ENCODE results near the gene NFAT5.
"Not testable (repeated sequence)": the region's sequence is repeated elsewhere in the genome, so short reads cannot be mapped to it uniquely, and the experiment has no call there.

NFAT5 gene

DNA sequence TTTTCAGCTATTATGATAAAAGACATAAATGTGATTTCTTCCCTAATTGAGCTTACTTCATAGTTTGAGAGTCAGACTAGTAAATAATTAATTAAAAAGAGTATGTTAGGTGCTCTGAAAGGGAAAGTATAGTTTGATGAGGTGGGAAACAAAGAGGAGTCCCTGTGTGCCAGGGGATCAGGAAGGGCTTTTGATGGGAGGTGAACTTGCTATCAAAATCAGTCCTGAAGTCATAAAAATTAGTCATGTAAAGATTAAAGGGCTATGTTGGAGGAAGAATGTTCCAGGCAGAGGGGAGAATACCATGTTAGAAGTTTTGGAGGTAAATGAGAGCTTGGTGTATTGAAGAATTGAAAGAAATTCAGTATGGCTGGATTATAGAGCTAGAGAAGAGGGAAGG is 31.0 kb downstream of the NFAT5 start:
- DNase-seq: no peak

DNA sequence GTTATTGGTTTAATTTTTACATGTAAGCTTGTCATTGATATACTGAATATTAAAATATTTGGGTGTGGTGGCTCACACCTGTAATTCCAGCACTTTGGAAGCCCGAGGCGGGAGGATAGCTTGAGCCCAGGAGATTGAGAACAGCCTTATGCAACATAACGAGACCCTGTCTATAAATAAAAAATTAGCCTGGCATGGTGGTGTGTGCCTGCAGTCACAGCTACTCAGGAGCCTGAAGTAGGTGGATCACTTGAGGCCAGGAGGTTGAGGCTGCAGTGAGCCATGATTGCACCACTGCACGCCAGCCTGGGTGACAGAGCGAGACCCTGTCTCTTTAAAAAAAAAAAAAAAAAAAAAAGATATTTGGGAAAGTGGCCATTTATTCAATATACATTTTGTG is 32.3 kb downstream of the NFAT5 start:
- DNase-seq: no peak

DNA sequence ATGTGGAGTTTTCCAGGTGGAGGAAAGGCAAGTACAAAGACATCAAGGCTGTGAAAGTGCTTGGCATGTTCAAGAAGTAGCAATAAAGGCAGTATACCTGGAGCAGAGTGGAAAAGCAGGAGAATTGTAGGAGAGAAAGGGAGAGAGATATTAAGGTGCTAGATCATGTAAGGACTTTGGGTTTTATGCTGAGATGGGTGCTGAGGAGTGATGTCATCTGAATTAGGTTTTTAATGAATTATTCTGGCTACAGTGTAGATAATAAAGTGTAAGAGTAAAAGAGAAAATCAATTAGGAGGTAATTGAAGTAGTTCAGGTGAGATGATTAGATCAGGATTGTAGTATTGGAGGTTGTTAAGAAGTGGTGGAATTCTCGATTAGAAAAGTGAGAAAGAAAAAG is 34.0 kb downstream of the NFAT5 start:
- DNase-seq: no peak

DNA sequence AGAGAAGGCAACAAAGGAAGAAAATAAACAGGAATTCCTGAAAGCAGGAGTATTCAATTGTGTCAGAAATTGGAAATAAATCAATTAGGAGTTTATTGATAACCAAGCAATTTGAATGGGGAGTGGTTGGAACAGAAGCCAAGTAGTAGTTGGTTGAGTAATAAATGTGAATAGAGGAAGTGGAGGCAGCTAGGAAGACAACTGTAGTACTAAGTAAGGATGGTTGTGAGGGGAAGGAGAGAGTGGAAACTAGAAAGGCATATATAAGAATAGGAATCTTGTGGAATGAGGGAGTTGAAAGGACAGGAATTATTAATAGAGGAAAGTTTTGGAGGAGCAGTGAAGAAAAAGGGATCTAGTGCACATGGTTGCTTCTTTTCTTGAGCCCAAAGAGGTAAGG is 34.4 kb downstream of the NFAT5 start:
- no peak for DNase-seq

DNA sequence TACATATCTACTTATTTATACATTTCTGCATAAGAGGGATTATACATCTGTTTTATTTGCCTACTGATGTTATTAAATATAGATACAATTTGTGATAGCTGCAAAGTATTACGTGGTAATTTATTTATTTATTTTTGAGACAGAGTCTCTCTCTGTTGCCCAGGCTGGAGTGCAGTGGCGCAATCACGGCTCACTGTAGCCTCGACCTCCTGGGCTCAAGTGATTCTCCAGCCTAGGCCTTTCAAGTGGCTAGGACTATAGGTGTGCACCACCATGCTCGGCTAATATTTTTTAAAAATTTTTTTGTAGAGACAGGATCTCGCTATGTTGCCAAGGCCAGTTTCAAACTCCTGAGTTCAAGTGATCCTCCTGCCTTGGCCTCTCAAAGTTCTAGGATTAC is 35.5 kb downstream of the NFAT5 start:
- DNase-seq: no peak

DNA sequence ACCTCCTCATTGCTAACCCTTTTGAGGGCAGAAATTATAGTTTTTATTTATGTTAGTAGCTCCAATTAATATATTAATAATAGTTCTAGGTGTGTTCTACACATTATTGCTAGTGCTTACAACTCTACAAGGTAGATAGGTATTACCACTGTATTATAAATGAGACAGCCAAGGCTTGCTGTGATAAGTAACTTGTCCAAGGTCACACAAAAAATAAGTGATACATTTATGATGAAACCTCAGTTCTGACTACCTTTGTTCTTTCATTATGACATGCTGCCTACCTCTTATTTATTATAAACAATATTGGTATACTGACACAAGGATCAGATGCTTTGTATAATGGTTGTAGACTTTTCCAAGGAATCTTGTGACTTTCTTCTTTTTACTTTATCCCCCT is 41.2 kb downstream of the NFAT5 start:
- DNase-seq: no peak

DNA sequence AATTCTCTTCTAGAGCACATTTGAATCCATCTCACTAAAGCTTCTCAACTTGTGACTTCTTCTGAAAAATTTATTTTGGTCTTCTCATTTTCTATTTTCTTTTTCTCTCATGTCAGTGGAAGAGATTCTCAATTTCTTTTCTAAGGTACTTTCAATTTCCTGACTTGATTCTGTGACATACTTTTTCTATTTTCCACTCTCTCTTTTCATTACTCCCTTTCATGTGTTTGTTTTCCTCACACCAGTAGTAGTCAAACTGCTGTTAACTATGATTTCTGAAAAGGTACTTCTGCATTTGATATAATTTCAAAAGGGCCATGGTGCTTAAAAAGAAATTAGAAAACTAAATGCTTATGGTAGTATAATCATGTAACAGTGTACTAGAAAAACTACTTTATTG is 41.9 kb downstream of the NFAT5 start:
- no peak for DNase-seq

DNA sequence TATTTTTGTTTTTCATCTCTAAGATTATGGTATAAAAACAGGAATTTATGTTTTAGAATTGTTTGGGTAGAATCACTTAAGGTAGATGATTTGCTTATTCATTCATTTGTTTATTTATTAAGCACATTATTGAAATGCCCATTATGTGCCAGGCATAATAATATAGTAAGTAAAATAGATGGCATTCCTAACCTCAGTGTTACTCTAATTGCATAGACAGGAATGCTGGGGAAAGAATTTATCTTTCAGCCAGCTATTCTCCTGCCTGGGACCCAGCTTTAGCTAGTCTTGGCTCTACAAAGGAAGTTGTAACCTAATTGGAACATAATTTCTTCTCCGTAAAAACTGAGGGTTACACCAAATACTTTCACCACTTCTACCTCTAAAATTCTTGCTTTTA is 44.6 kb downstream of the NFAT5 start:
- no peak for DNase-seq

DNA sequence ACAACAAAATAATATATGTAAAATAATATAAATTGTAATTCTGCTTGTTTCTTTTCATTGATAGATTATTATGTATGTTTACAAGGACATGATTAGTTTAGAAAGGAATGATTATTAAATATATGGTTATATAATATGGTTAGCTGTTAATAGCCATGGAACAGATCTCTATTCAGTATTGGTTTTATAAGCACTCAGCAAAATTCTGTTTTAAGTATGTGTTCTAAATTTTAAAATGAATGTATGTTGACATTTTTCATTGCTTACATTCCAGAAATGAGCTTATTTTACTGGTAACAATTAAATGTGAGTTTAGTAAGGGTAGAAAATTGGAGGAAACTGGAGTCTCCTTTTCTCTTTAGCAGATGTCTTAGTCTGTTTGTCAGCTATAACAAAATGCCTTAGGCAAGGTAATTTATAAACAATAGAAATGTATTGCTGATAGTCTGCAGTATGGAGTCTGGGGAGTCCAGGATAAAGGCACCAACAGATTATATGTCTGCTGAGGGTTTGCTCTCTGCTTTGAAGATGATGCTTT is 45.4 kb downstream of the NFAT5 start:
- no peak for DNase-seq

DNA sequence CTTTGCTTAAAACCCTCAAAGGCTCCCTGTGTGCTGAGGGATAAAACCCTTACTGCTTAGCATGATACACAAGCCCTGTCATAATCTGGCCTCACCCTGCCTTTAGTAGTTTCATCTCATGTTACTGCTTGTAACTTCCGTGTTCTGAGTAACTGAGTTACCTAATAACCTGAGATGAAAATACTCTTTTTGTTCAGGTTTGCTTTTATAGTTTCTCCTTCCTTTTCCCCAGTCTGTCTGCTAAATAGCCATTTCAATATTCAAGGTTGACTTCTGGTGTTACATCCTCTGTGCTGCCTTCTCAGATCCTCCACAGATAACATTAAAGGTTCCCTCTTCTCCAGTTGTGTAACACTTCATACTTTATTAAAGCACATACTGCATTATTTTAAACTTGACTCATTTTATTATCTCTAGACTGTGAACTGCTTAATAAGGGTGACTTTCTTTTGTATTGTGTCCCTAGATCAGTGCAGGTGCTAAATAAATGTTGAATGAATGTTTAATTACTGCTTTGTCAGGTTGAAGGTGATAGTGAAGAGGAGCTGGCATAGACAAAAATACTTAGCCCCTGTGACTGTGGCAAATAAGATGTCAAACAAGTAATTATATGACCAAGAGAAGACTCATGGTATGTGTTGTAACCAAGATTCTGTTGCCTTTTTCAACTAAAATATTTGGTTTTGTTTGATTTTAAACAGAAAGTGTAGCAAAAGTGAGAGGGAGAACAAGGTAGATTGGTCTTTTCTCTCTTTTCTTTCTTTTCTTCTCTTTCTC is 47.8 kb downstream of the NFAT5 start:
- no peak for DNase-seq

DNA sequence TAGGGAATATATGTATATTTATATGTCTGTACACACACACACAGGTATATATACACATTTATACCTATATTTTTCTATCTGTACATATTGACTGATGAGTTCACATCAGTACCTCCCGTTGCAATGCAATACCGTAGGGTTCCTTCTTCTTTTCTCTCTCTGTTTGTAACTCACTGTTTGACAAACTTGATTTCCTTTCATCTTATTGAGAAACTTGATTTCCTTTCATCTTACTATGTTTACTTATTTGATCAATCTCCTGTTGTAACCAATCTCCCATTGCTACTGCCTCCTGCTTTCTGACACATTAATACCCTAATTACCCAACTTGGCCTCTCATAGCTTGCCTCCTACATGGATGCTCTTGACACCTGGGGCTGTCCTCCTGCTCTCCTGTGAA is 49.8 kb downstream of the NFAT5 start:
- DNase-seq: no peak

DNA sequence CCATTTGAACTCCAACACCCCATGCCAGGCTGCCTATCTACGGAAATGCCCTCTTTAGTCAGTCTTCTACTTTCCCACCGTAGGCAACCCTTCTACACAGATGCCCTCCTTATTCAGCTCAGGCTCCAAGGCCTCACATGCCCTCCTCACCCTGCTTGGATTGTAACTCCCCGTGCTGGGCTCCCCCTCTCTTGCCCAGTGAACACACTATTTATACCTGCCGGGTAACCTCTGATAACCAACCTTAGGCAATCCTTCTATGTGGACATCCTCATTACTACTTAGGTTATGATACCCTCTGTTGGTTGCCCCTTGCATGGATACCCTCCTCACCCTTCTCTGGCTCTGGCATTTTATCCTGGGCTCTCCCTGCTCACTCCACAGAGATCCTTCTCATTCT is 50.3 kb downstream of the NFAT5 start:
- no peak for DNase-seq

DNA sequence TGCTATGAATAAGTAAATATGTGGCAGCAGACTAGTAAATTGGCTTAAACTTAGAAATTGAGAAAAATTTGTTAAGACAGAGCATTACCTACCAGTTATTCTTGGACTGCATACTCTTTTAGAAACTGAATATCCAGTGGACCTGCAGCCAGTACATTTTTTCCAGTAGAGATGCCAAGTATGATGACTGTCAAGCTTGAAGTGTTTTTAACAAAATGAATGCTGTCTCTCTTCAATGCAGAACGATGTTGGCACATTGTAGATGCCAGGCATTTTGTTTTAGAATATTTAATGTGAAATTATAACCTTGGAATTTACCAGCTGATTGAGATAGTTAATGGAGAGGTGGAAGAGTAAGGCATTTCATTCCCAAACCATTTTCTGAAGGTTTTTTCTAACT is 52.5 kb downstream of the NFAT5 start:
- DNase-seq: peak; percentile 39

DNA sequence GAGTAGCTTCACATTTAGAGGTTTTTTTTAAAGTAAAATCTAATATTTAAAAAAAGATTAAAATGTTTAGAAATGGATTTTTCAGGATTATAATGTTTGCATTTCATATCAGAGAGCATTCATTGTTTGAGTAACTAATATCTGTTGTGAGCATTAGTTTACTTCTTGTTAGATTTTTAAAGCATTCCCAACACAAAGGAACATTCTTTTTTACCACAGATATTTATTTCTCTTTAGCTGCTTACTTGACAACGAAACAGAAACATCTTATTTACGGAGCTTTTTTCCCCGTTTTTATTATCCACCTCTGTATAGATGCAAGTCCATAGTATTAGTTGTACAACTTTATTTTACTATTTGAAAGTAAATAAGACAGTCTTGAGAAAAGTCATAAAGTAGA is 53.0 kb downstream of the NFAT5 start:
- no peak for DNase-seq

DNA sequence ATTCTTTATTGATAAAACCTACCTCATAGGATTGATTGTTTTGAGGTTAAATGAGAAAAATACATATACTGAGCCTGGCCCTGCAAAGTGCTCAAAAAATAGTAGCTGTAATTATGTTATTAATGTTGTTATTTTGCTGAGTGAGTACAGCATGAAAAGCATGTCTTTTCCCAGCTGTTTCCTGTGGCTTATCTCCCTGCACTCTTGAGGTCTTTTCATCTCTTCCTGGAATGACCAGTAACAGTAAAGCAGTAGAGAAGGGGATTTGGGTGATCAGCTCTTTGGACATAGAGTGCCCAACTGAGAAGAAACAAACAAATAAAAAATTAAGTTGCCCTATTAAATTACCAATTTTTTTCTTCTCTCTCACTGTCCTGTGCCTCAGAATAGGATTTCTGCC is 53.7 kb downstream of the NFAT5 start:
- DNase-seq: no peak

DNA sequence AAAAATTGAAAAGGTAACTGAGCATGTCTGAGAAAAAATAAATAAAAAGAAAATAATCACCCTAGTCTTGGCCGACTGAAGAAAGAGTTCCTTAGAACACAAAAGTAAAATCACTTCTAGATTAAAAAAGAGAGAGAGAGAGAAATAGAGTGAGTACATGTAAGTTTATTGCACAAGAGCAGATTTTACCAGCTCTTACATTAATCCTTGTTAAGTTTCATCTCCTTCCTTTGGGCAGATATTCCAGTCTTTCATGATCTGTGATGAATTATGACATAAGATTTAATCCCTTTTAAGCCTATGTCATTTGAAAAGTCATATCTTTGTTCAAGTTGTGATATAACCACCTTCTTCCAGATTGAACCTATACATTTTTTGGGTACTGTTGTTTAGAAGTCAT is 54.8 kb downstream of the NFAT5 start:
- DNase-seq: no peak

DNA sequence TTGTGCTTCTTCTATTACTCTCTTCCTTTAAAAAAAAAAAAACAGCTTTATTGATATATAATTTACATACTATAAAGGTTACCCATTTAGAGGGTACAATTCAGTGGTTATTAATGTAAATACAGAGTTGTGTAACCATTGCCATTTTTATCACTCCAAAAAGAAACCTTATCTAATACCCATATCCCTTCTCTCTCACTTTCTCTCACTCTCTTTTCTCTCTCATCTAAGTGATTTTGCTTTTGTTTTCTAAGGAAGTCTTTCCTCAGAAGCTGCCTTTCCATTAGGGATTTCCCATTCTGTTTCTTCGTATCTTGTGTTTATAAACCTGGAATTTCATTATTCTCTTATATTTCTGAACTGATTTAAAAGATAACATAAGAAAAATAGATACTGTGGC is 55.5 kb downstream of the NFAT5 start:
- no peak for DNase-seq

DNA sequence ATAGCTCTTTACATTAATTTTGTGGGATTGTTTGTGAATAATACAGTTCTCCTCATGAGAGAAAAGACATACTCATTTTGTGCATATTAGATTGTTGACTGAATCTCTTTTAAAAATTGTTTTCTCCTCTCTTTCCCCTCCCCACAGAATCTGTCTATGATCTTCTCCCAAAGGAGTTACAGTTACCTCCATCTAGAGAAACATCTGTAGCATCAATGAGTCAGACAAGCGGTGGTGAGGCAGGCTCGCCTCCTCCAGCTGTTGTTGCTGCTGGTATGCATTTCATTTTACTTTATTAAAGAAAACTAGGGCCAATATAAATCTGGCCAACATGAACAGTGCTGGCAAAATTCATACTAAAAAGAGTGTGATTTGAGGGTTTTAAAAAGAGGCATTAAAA is 60.5 kb downstream of the NFAT5 start:
- DNase-seq: no peak

DNA sequence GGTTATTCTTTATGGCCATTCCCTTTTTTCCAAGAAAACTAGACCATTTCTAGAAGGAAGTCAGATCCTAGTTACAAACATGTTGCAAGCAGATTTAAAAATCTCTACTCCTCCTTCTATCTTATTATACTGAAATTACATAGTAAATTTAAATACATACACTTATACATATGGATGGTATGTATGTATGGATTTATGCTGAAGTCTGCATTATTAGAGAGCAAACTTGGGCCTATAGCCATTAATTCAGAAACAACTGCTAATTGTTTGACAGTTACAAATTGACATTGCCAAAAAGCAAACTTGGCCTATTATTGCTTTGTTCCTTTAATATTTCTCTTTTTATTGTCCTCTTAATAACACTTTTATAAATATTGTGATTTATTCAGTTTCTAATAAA is 67.1 kb downstream of the NFAT5 start:
- no peak for DNase-seq

DNA sequence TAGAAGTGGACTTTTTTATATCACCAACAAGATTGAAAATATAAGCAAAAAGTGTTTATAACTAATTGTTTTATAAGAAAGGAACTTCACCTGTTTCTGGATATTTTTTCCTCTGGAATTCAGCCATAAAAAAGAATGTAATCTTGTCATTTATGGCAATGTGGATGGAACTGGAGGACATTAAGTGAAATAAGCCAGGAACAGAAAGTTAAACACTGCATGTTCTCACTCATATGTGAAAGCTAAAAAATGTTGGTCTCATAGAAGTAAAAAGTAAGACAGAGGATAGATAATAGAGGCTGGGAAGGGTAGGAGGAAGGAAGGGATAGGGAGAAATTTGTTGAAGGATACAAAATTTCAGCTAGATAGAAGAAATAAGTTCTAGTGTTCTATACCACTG is 67.6 kb downstream of the NFAT5 start:
- no peak for DNase-seq

DNA sequence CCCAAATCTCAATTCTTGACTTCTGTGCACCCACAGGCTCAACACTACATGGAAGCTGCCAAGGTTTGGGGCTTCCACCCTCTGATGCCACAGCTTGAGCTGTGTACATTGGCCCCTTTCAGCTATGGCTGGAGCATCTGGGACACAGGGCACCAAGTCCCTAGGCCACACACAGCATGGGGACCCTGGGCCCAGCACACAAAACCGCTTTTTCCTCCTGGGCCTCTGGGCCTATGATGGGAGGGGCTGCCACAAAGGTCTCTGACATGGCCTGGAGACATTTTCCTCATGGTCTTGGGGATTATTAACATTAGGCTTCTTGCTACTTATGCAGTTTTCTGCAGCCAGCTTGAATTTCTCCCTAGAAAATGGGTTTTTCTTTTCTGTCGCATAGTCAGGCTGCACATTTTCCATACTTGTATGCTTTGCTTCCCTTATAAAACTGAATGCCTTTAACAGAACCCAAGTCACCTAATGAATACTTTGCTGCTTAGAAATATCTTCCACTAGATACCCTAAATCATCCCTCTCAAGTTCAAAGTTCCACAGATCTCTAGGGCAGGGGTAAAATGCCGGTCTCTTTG is 70.9 kb downstream of the NFAT5 start:
- DNase-seq: not testable (repeated sequence)

DNA sequence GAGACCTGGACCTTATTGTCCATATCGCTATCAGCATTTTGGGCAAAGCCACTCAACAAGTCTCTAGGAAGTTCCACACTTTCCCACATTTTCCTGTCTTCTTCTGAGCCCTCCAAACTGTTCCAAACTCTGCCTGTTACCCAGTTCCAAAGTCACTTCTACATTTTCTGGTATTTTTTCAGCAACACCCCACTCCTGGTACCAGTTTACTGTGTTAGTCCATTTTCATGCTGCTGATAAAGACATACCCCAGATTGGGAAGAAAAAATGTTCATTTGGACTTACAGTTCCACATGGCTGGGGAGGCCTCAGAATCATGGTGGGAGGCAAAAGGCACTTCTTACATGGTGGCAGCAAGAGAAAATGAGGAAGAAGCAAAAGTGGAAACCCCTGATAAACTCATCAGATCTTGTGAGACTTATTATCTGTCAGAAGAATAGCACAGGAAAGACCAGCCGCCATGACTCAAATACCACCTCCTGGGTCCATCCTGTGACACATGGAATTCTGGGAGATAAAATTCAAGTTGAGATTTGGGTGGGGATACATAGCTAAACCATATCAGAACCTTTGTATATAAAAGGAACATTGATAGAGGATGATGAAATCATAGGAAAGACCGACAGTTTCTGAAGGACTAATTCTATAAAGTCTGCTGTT is 71.6 kb downstream of the NFAT5 start:
- not testable (repeated sequence) for DNase-seq

DNA sequence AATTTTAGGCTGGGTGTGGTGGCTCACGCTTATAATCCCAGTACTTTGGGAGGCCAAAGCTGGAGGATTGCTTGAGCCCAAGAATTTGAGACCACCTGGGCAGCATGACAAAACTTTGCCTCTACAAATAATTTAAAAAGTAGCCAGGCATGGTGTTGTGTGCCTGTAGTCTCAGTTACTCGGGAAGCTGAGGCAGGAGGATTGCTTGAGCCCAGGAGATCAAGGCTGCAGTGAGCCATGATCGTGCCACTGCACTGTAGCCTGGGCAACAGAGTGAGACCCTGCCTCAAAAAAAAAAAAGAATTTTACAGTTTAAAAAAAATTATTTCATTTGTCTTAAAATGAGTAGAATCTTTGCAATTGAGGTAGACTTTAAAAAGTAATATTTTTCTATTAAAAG is 78.2 kb downstream of the NFAT5 start:
- DNase-seq: not testable (repeated sequence)

DNA sequence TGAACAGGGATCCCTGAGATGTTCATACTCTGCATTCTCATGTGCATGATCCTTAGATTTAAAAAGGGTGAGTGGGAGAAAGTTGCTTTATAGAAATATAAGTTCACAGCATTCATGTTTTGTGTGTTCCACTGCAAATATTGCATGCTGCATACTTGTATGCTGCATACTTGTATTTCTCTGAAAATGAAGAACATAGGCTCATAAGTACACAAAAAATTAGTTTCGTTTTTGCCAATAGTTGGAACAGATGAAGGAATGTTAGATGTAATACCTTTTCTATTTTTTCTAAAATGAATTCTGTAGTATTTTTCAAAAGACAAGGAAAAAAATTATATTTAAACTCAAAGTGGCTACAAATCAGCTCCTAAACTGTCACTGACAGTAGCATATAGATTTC is 79.0 kb downstream of the NFAT5 start:
- DNase-seq: no peak

Measured in left hindlimb (tissue), 1 donor.